Adipose tissue (tissue), 3 donors: ENCODE data around the gene EPS15. TPM values are rescaled to one million over a fixed set of nuclear protein-coding genes. Genes with fewer than 3 reads are reported as not detected.
"Not testable (repeated sequence)": the region's sequence is repeated elsewhere in the genome, so short reads cannot be mapped to it uniquely, and the experiment has no call there.

Experiments used
- H3K27ac ChIP-seq: one replicate; pipeline ENCODE4 v1.5.1; 2013; ENCODE audit warnings: low read depth, low read length
- WGBS, 3 donors: extraction: QIAGEN DNeasy Blood & Tissue Kit; methylation state at CpG; one replicate each; pipeline ENCODE4 v1.1.7; 2013; 5-methylcytosine and 5-hydroxymethylcytosine counted together
- polyA plus RNA-seq, 3 donors: library from polyadenylated mRNA; stranded (reverse); fragments of 200-250 nt; gene quantifications; one replicate each; pipeline ENCODE4 v1.2.3, GENCODE V29; 2013
- donor health status: healthy with polysubstance abuse.
- donor health status: Bipolar disorder and iron deficiency.
- donor health status: healthy.

The EPS15 gene
- polyA plus RNA-seq, 3 donors: 7.9 to 38.2 (median 16.1) TPM

DNA sequence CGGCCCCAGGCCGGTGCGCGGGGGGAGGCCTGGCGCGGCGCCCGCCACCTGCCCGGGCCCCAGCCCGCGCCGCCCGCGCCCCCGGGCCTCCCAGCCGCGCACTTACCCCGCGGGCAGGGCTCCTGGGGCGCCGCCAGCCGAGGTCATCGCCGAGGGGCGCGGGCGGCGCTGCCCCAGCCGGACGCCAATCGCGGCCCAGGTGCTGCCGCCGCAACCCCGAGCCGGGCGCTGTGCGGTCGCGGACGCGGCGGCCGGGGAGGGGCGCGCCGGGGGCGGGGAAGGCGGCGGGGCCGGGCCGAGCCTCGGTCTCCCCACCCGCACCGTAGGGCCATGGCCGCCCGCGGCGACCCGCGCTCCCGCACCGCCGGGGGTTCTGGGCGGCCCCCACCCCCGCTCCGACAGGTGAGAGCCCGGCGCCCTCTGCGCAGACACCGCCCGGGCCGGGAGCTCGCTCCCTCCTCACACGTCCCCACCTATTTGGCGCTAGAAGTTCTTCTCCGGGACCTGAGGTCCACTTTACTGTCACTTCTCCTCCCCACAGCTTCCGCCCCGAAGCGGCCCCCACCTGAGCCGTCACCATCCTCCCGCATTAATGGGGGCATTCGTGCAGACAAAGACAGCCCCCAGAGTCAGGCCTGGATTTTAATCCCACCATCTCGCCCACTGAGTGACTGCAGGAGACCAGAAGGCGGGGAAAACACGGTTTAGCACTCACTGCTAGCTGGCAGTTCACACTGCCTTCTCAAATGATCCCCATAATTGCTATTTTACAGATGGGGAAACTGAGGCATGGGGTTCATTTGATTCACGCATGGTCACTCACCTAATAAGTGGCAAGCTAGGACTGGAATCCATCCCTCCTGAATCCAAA is 188.5 kb downstream of the EPS15 start, which contains the start of gene TTC39A:
TSS of gene TTC39A (minus strand) at position 232 of the 871 bp plus-strand sequence. CDS start at position 147, 85 bp downstream.
- H3K27ac ChIP-seq: no peak within 1 kb of the TSS
- WGBS, 3 donors: 3 to 5% (median 4%) methylated on average over 64 to 82 of the region's 87 CpGs

DNA sequence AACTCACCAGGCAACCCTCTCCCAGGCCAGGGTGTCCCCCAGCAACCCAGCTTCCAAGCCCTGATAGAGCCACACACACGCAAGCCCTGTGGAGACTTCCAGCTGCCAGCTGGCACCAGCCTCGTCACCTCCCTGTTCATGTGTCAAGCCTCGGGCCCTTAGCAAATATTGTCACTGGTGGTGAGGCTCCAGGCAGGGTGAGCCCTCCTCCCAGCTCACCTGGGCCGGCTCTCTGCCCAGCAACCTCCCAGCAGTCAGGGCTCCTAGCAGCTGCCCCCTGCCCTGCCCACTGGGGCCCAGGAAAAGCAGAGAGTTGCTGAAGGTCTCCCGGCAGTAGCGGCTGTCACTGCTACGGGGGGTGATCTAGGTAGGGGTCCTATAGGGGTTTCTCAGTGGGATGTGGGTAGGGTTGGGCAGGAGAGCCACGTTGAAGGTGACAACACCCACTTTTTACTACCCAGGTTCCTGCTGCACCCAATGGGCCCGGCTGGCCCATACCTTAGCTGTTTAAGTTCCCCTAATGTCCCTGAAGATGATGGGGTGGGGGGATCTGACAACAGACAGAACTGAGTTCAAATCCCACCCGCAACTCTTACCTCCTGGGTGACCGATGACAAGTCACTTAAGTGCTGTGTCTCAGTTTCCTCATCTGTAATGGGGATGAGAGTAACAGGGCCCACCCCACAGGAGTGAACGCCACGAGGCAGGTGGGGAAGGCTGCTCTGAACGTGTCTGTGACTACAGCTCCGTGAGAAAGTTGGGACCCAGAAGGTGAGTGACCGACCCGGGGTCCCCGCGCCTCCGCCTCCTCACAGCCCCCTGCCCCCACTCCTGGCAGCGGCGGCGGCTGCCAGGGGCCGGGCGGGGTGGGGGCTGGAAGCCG is 189.4 kb downstream of the EPS15 start:
- 19 to 42% (median 38%) methylated on average over 20 to 26 of the region's 26 CpGs for WGBS, 3 donors
- no peak overlapping the region for H3K27ac ChIP-seq

DNA sequence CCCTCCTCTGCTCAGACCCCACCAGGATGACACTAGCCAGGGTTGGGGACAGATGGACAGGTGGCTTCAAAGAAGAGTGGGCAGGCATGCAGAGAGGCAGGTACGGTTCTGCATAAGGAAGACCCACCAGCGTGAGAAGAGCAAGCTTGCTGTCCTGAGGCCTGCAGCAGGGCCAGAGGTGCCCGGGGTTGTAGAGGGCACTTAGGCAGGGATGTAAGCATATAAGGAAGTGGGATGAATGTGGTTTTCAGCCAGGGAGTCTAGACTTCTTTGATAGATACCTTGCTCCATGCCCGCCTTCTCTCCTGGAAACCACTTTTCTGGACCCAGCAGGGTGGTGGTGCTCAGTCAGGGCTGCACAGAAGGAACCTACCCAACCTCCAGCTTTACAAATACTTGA is 190.1 kb downstream of the EPS15 start:
- H3K27ac ChIP-seq: no peak overlapping the region
- WGBS, 3 donors: 65 to 94% (median 88%) methylated on average over 4 of the region's 4 CpGs

DNA sequence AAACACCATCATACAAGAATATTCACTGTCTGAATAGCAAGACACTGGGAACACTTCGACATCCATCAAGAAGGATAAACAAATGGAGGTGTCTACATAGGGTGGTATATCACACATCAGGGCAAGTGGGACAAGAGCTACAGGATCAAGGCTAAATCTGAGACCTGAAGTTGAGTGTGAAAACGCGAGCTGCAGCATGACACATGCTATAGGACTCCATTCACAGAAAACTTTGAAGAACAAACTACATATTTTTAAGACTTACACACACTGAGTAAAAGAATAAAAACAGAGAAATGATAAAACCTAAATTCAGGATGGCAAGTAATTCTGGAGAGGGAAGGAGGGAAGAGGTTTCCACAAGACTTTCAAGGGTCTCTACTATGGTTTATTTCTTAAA is 190.8 kb downstream of the EPS15 start:
- no peak overlapping the region for H3K27ac ChIP-seq
- 88 to 97% (median 95%) methylated on average over 3 of the region's 3 CpGs for whole genome bisulfite sequencing, 3 donors

DNA sequence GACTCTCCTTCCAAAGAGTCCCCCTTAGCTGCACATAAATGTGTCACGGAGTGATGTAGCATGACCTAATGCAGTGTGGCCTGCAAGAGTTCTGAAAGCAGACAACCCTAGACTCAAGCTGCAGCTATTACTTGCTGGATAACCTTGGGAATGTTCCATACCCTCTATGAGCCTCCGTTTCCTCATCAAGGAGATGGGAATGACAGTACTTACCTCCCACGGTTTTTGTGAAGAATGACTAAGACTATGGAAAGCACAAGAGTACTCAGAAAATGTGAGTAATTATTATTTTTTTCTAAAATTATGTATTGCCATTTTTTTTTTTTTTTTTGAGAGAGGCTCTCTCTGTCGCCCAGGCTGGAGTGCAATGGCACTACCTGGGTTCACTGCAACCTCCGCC is 191.7 kb downstream of the EPS15 start:
- 71 to 82% (median 74%) methylated on average over 5 of the region's 5 CpGs for WGBS, 3 donors
- H3K27ac ChIP-seq: no peak overlapping the region

DNA sequence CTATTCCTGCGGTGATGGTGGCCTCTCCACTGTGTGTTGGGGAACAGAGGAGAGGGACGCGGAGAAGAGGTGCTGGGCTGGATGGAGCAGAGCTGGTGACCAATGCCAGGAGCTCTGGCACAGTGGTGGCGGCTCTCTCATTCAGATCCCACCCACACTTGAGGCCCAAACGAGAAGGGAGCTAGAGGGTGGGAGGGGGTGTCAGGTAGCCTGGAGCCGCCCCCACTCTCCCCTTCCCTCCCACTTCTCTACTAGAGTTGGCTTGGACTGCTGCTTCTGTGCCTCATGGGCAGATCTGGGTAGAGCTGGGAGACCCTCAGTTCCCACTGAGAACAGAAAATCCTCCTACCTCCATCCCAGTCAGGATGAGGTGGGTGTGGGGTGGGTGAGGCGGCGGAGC is 192.2 kb downstream of the EPS15 start:
- 82 to 92% (median 85%) methylated on average over 8 of the region's 8 CpGs for WGBS, 3 donors
- no peak overlapping the region for H3K27ac ChIP-seq

DNA sequence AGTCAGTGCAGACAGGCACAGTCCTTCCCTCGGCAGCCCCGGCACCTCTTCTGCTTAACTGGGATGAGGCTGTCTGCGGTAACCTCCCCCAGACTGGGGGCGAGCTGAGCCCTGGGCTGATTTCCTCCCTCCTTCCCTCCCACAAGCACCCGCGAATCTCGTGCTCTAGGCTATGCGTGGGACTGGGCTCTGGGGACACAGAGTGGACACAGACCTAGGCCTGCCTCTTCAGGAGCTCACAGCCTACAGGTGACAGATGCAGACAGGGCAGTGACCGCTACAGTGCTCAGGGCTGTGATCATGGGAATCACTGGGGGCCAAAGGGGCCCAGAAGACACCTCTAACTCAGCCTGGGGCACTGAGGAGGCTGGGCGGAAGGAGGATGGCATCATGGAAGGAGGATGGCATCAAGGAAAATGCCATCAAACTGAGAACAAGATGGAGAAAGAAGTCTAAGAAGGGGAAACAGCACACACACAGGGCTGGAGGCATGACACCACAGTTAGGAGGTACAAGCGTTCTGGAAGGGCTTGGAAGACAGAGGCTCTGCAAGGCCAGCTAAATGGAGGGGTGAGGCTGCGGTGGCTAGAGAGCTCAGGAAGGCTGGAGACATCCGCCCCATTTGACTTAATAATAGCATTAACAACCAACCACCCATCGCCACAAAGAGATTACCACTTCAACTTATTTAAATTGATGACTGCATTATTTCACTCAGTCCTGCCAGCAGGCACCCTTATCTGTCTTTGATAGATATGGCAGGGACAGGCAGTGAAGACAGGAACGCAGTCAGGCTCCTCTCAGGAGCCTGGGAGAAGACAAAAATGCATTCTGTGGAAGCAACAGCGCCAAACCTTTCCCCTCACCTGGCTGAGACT is 192.9 kb downstream of the EPS15 start:
- WGBS, 3 donors: 78 to 87% (median 85%) methylated on average over 16 of the region's 16 CpGs
- no peak overlapping the region for H3K27ac ChIP-seq

DNA sequence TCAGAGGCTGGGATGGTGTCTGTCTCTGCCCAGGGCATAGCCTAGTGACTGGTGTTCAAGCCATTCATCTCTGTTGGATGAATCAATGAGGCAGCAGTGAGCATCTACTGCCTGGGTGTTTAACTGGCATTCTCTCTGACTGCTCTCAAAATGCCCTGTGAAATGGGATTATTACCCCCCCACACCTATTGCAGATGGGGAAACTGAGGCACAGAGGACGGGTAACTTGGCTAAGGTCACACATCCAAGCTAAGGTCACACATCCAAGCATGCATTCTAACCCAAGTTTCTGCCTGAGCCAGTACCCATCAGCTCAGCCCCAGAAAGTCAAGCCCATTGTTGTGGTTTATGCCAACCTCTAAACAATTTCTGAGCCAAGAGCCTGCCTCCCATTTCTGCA is 193.7 kb downstream of the EPS15 start:
- 62 to 86% (median 84%) methylated on average over 1 of the region's 1 CpG for WGBS, 3 donors
- H3K27ac ChIP-seq: no peak overlapping the region

DNA sequence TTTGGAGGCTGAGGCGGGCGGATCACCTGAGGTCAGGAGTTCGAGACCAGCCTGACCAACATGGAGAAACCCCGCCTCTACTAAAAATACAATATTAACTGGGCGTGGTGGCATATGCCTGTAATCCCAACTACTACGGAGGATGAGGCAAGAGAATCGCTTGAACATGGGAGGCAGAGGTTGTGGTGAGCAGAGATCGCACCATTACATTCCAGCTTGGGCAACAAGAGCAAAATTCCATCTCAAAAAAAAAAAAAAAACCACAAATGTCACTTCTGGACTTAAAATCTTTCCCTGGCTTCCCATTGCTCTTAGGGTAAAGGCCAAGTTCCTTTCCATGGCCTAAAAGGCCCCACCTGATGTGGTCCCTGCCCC is 194.1 kb downstream of the EPS15 start:
- H3K27ac ChIP-seq: not testable (repeated sequence)
- 91 to 96% (median 96%) methylated on average over 8 of the region's 8 CpGs for WGBS, 3 donors

DNA sequence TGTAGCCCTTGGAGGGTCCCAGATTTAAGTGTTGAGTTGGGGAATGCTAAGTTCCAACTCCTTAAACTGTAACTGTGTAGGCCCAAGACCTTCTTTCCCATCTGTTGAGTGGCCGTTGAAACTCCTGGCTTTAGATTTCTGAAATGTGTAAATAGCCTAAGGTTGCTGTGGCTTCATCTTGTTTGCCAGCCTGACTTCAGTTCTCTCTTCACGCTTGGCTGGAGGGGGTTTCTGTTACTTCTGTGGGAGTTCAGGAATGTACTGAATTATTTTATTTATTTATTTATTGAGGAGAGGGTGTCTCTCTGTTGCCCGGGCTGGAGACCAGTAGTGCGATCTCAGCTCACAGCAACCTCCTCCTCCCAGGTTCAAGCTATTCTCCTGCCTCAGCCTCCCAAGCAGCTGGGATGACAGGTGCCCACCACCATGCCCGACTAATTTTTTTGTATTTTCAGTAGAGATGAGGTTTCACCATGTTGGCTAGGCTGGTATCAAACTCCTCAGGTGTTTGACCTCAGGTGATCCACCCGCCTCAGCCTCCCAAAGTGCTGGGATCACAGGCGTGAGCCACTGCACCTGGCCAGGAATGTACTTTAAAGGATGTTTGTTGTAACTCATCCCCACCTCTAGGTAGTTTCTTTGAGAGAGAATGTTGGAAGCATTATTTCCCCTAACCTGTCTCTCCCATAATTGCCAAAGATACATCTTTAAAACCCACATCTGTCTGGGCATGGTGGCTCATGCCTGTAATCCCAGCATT is 194.6 kb downstream of the EPS15 start:
- WGBS, 3 donors: 90 to 98% (median 94%) methylated on average over 7 of the region's 7 CpGs

DNA sequence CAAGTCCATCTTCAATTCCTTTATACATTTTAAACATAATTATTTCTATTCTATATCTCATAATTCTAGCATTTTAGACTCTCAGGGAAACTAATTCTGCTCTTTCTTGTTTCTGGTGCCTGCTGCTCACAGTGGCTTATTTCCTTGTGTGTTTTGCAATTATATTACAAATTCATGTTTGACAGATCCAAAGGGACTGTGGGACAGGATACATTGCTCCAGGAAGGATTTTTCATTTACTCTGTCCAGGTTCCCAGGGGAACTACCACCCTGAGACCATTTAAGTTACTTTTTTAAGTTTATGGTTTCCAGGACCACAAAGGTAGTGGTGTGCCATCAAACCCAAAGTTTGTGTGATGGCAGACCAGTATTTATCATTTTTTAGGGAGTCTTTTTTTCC is 195.3 kb downstream of the EPS15 start:
- no peak overlapping the region for H3K27ac ChIP-seq

More for the DNA sequence above, 194.6 kb downstream of the EPS15 start:
- H3K27ac ChIP-seq: no peak overlapping the region

DNA sequence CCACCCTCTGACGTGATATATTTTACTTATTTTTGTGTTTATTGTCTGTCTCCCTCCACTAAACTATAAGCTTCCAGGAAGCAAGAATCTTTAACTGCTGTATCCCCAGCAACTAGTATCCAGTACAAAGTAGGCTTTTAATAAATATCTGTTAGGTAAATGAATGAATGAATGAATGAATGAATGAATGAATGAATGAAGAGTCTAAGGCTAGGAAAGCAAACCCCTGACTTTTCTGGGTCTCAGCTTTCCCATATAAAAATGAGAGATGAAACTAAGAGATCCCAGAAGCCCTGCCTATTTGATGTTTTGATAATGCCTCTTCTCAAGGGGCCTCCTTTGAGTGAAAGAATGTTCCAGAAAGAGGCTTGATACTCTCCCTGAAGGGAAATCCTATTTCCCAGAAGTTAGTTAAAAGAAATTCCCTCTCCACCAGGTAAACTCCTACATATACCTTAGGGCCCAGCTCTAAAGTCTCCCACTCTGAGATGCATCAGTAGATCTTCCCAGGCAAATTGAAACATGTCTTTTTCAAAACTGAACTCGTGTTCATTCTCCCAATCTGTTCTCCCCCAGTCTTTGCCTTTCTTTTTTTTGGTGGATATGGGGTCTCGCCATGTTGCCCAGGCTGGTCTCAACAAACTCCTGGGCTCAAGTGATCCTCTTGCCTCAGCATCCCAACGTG is 196.5 kb downstream of the EPS15 start:
- H3K27ac ChIP-seq: no peak overlapping the region
- 90 to 94% (median 90%) methylated on average over 4 of the region's 4 CpGs for WGBS, 3 donors

DNA sequence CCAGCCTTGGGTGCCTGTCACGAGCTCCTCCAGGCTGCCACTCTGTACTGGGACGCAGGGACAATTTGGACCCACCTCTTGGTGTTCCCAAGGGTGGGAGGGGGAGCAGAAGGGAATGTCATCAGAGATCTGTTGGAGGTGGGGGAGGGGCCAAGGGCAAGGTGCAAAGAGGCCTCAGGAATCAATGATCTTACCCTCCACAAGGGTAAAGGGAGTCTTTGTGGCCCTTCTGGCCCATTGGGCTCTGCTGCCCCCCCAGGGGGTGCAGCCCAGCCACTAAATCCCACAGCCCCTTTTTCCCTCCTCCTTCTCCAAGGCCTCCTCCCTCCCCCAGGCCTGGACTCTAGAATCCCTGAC is 197.2 kb downstream of the EPS15 start:
- WGBS, 3 donors: 90 to 96% (median 92%) methylated on average over 2 of the region's 2 CpGs
- no peak overlapping the region for H3K27ac ChIP-seq

DNA sequence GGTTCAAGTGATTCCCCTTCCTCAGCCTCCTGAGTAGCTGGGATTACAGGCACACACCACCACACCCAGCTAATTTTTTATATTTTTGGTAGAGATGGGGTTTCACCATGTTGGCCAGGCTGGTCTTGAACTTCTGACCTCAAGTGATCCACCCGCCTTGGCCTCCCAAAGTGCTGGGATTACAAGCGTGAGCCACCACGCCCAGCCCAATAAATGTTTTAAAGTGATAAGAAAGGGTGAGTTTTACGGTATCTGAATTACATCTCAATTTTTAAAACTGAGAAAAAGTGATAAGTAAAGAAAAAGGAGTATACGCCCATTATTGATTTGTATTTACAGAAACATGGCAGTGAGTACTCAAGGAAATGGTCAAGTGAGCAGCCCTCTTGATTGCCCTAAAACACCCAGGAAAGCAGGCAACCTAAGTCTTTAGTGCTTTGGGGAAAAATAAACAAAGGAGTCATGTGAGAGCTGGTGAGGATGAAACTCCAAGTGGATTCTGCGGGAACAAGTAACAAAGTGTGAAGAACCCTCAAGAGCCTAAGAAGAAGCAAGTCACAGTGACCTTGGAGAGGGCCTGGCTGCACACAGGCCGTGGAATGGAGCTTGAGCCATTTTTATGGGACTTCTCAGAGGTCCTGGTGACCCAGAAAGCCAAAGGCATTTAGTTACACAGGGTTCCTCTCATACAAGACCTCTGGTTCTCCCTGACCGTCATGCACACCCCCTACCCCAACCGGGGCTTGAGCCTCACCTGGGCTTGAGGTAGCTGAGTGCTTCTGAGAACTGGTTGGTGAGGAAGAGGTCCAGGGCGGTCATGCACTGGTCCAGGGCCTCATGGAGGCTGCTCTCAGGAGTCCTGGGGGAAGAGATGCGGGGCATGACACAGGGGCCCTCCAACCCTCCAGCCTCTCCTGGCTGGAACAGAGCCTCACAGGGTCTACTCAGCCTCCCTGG is 197.8 kb downstream of the EPS15 start:
- WGBS, 3 donors: 91 to 95% (median 94%) methylated on average over 11 of the region's 11 CpGs
- no peak overlapping the region for H3K27ac ChIP-seq

DNA sequence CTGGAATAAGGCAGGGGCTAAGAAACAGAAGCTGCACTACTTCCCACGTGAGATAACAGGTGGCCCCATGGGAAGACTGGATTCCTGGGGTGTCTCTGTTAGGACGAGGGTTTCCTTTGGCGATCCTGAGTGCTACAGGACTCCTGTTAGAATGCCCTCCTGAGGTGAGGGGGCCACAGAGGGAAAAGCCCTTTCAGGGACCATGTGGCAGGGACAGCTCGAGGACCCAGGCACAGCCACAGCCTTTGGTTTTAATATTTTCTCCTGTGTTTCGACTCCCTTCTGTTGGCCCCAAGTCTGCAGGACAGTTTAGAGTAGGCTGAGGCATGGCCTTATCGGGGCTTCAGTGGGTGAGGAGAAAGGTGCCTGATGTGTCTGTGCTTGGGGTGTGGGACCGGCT is 201.3 kb downstream of the EPS15 start:
- H3K27ac ChIP-seq: no peak overlapping the region
- WGBS, 3 donors: 90 to 91% (median 91%) methylated on average over 7 of the region's 7 CpGs

DNA sequence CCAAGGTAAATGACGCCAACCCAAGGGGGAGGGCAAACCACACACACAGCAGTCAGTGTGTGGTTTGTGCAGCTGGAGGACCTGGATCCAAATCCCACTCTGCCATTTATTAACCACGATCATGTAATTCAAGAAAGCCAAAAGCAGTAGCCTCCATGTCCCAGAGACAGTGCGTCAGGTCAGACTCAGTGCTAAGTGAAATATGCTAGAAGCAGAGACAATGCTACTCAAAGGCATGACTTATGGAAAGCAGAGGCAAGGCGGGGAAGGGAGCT is 202.3 kb downstream of the EPS15 start:
- no peak overlapping the region for H3K27ac ChIP-seq
- WGBS, 3 donors: 42 to 83% (median 80%) methylated on average over 4 of the region's 4 CpGs
